GM19240 (cell line): ENCODE measurements around the gene ITIH5.

Experiments used
- DNase-seq: peaks from one replicate; pipeline ENCODE4 v3.0.0; 2011; ENCODE audit warnings: low spot score; ENCODE audit not compliant: insufficient read length

ITIH5 gene

GRCh38 chr10:7634142-7634894 lies 32.4 kb downstream of the ITIH5 start:
- DNase-seq, result no peak

GRCh38 chr10:7626283-7626682 lies 40.5 kb downstream of the ITIH5 start:
- DNase-seq, result no peak

GRCh38 chr10:7625836-7626235 lies 40.9 kb downstream of the ITIH5 start:
- no peak for DNase-seq

- DNase-seq, result no peak
These were observed 41.8 kb downstream of the ITIH5 start for GRCh38 chr10:7625009-7625408.

GRCh38 chr10:7622969-7623368 lies 43.8 kb downstream of the ITIH5 start:
- DNase-seq, result no peak

GRCh38 chr10:7618461-7618860 lies 48.3 kb downstream of the ITIH5 start:
- DNase-seq, result no peak

GRCh38 chr10:7611909-7612308 lies 54.9 kb downstream of the ITIH5 start:
- DNase-seq, result no peak

- DNase-seq, result no peak
These were observed 55.9 kb downstream of the ITIH5 start for GRCh38 chr10:7610651-7611389.

GRCh38 chr10:7610026-7610425 lies 56.7 kb downstream of the ITIH5 start:
- no peak for DNase-seq

GRCh38 chr10:7609556-7609955 lies 57.2 kb downstream of the ITIH5 start:
- DNase-seq, result no peak

GRCh38 chr10:7608001-7608400 lies 58.8 kb downstream of the ITIH5 start:
- no peak for DNase-seq

GRCh38 chr10:7606951-7607404 lies 59.8 kb downstream of the ITIH5 start:
- no peak for DNase-seq

- no peak for DNase-seq
These were observed 61.0 kb downstream of the ITIH5 start for GRCh38 chr10:7605565-7606295.

- no peak for DNase-seq
These were observed 65.6 kb downstream of the ITIH5 start for GRCh38 chr10:7601023-7601656.

- no peak for DNase-seq
These were observed 68.0 kb downstream of the ITIH5 start for GRCh38 chr10:7598771-7599170.

GRCh38 chr10:7596356-7596755 lies 70.4 kb downstream of the ITIH5 start:
- no peak for DNase-seq

- no peak for DNase-seq
These were observed 72.9 kb downstream of the ITIH5 start for GRCh38 chr10:7593905-7594304.

GRCh38 chr10:7593063-7593462 lies 73.7 kb downstream of the ITIH5 start:
- DNase-seq, result no peak

GRCh38 chr10:7592627-7593026 lies 74.1 kb downstream of the ITIH5 start:
- no peak for DNase-seq

GRCh38 chr10:7590271-7590670 lies 76.5 kb downstream of the ITIH5 start:
- no peak for DNase-seq

GRCh38 chr10:7589748-7590147 lies 77.0 kb downstream of the ITIH5 start:
- DNase-seq, result no peak

- no peak for DNase-seq
These were observed 78.9 kb downstream of the ITIH5 start for GRCh38 chr10:7587865-7588188.
